HCT116 (cell line): ENCODE data around the gene ATXN2. TPM values are rescaled to one million over a fixed set of nuclear protein-coding genes. Genes with fewer than 3 reads are reported as not detected.

Source experiments
- ATAC-seq: fragments of 200-7000 bp; cut with Tn5 transposase; 2 replicates; pipeline ENCODE4 v1.9.1; 2020; ENCODE audit warnings: mild to moderate bottlenecking, moderate library complexity
- BruUV-seq: library from RNA; stranded (reverse); fragments of 400-500 nt; replicated peaks from 2 replicates; lab custom pipeline; 2021; lab: Mats Ljungman, UMichigan
- CTCF ChIA-PET: fragments of 300-600 bp; sonication (Branson Sonifier 250); formaldehyde crosslinking; loops from one replicate; lab custom pipeline; 2021; ENCODE audit warnings: antibody characterized with exemption; lab: Charles Lee
- POLR2A ChIA-PET: fragments of 300-600, 350-600 bp; sonication (Branson Sonifier 250); formaldehyde crosslinking; loops from one replicate; lab custom pipeline; 2021; ENCODE audit warnings: antibody characterized with exemption; lab: Charles Lee
- RAD21 ChIA-PET, 2 experiments: fragments of 300-600 bp; sonication (Branson Sonifier 250); formaldehyde crosslinking; loops; one replicate each; lab custom pipeline; 2023; ENCODE audit warnings: low total read pairs in 2 of 2; ENCODE audit not compliant: uncharacterized antibody in 2 of 2, unreplicated experiment in 2 of 2, low non-redundant PET in 1 of 2; lab: Charles Lee
- DNase-seq: peaks from one replicate; pipeline ENCODE4 v3.0.0-alpha.2; 2010; ENCODE audit warnings: low read depth, low spot score
- H2AFZ ChIP-seq: fragments of 200-600 bp; shearing (Covaris generic), sonication (generic); 2 replicates; pipeline ENCODE4 v1.6.1; 2017; ENCODE audit warnings: low read depth, mixed run types, mixed read lengths, antibody characterized with exemption, low read length; ENCODE audit not compliant: poor library complexity, severe bottlenecking
- H3K27ac ChIP-seq: 2 replicates; pipeline ENCODE4 v1.5.1; 2012; ENCODE audit warnings: low read depth, low read length
- H3K27me3 ChIP-seq: fragments of 200-600 bp; sonication (generic); 2 replicates; pipeline ENCODE4 v1.6.1; 2016; ENCODE audit warnings: mixed run types, low read length, mixed read lengths; ENCODE audit not compliant: insufficient read depth
- H3K36me3 ChIP-seq, 2 experiments: fragments of 200-500 bp in 1 of 2; fragments of 200-600 bp in 1 of 2; sonication (Bioruptor generic) in 1 of 2; sonication (generic) in 1 of 2; 2 replicates each; pipeline versions ENCODE4 v1.5.1 to v1.6.1; 2014 to 2016; ENCODE audit warnings: low read length in 2 of 2, inconsistent platforms in 1 of 2, mixed read lengths in 1 of 2, mixed run types in 1 of 2; ENCODE audit not compliant: insufficient read depth in 2 of 2, control insufficient read depth in 1 of 2
- H3K4me1 ChIP-seq, 2 experiments: fragments of 200-600 bp in 1 of 2; sonication (generic) in 1 of 2; 2 replicates each; pipeline versions ENCODE4 v1.5.1 to v1.6.1; 2012 to 2017; ENCODE audit warnings: low read length in 2 of 2, inconsistent platforms in 1 of 2, mild to moderate bottlenecking in 1 of 2, mixed read lengths in 1 of 2, mixed run types in 1 of 2, moderate library complexity in 1 of 2; ENCODE audit not compliant: insufficient read depth in 2 of 2, control insufficient read depth in 1 of 2
- H3K4me2 ChIP-seq: fragments of 200-600 bp; sonication (generic); 2 replicates; pipeline ENCODE4 v1.6.1; 2017; ENCODE audit warnings: mixed run types, low read length, mixed read lengths
- H3K4me3 ChIP-seq, 2 experiments: fragments of 200-600 bp in 1 of 2; sonication (generic) in 1 of 2; replicated peaks in 1 of 2; 2 replicates each; pipeline ENCODE4 v1.5.1; 2011 to 2016; ENCODE audit warnings: low read length in 2 of 2, control low read depth in 1 of 2, low read depth in 1 of 2, mild to moderate bottlenecking in 1 of 2, mixed read lengths in 1 of 2, mixed run types in 1 of 2
- H3K79me2 ChIP-seq: fragments of 200-600 bp; sonication (generic); 2 replicates; pipeline ENCODE4 v1.6.1; 2017; ENCODE audit warnings: mild to moderate bottlenecking, mixed run types, low read length, moderate library complexity, mixed read lengths; ENCODE audit not compliant: insufficient read depth
- H3K9ac ChIP-seq: fragments of 200-600 bp; sonication (generic); 2 replicates; pipeline ENCODE4 v1.6.1; 2016; ENCODE audit warnings: low read length, mixed read lengths
- H3K9me2 ChIP-seq: fragments of 200-600 bp; sonication (generic), shearing (Covaris generic); 2 replicates; pipeline ENCODE4 v1.6.1; 2017; ENCODE audit warnings: mixed run types, mild to moderate bottlenecking, moderate library complexity; ENCODE audit not compliant: insufficient read depth
- H3K9me3 ChIP-seq, 2 experiments: fragments of 200-500 bp in 1 of 2; fragments of 200-600 bp in 1 of 2; sonication (Bioruptor generic) in 1 of 2; sonication (generic) in 1 of 2; 2 replicates each; pipeline ENCODE4 v1.6.1; 2014 to 2017; ENCODE audit warnings: low read length in 2 of 2, mixed read lengths in 2 of 2, inconsistent platforms in 1 of 2, low read depth in 1 of 2, mild to moderate bottlenecking in 1 of 2, mixed run types in 1 of 2, moderate library complexity in 1 of 2; ENCODE audit not compliant: control insufficient read depth in 1 of 2, insufficient read depth in 1 of 2
- H4K20me1 ChIP-seq: fragments of 200-600 bp; sonication (generic), shearing (Covaris generic); 2 replicates; pipeline ENCODE4 v1.6.1; 2017; ENCODE audit warnings: mixed run types, mild to moderate bottlenecking, moderate library complexity; ENCODE audit not compliant: insufficient read depth
- CEBPB ChIP-seq: IDR thresholded peaks from 2 replicates; pipeline ENCODE4 v1.6.1; 2012; ENCODE audit warnings: low read depth
- FOSL1 ChIP-seq: IDR thresholded peaks from 2 replicates; pipeline ENCODE4 v1.6.1; 2012; ENCODE audit warnings: low read depth
- JUND ChIP-seq: IDR thresholded peaks from 2 replicates; pipeline ENCODE4 v1.6.1; 2012
- SP1 ChIP-seq: IDR thresholded peaks from 2 replicates; pipeline ENCODE4 v1.6.1; 2012; ENCODE audit warnings: low read depth
- YY1 ChIP-seq: IDR thresholded peaks from 2 replicates; pipeline ENCODE4 v1.6.1; 2011; ENCODE audit warnings: low read length, low read depth, moderate library complexity, mild to moderate bottlenecking; ENCODE audit not compliant: insufficient replicate concordance; ENCODE audit errors: extremely low read depth
- ZNF274 ChIP-seq: fragments of 200-500 bp; sonication (Bioruptor generic); IDR thresholded peaks from 2 replicates; pipeline ENCODE4 v1.6.1; 2014; ENCODE audit warnings: mild to moderate bottlenecking, low read depth, low read length, inconsistent platforms
- intact Hi-C: fragments of 100-400 bp; cut with micrococcal nuclease; formaldehyde crosslinking; loops from 2 replicates; pipeline ENCODE4 v1.10.0; 2022
- total RNA-seq: library from RNA; stranded (reverse); gene quantifications from one replicate; pipeline ENCODE4 v1.2.1, GENCODE V29; 2021; ENCODE audit not compliant: unreplicated experiment
- TF ChIP-seq, protein P1 (sequence below): IDR thresholded peaks from 2 replicates; pipeline ENCODE4 v1.6.1; 2012; ENCODE audit warnings: low read depth

Gene ATXN2
- total RNA-seq, 1 experiment from 2014 or later, result 72.7 TPM

- TF ChIP-seq, protein P1, sequence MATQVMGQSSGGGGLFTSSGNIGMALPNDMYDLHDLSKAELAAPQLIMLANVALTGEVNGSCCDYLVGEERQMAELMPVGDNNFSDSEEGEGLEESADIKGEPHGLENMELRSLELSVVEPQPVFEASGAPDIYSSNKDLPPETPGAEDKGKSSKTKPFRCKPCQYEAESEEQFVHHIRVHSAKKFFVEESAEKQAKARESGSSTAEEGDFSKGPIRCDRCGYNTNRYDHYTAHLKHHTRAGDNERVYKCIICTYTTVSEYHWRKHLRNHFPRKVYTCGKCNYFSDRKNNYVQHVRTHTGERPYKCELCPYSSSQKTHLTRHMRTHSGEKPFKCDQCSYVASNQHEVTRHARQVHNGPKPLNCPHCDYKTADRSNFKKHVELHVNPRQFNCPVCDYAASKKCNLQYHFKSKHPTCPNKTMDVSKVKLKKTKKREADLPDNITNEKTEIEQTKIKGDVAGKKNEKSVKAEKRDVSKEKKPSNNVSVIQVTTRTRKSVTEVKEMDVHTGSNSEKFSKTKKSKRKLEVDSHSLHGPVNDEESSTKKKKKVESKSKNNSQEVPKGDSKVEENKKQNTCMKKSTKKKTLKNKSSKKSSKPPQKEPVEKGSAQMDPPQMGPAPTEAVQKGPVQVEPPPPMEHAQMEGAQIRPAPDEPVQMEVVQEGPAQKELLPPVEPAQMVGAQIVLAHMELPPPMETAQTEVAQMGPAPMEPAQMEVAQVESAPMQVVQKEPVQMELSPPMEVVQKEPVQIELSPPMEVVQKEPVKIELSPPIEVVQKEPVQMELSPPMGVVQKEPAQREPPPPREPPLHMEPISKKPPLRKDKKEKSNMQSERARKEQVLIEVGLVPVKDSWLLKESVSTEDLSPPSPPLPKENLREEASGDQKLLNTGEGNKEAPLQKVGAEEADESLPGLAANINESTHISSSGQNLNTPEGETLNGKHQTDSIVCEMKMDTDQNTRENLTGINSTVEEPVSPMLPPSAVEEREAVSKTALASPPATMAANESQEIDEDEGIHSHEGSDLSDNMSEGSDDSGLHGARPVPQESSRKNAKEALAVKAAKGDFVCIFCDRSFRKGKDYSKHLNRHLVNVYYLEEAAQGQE, result no peak
Measured at GRCh38 chr12:111448846-111449790, 150.0 kb downstream of the ATXN2 start (continued).

- no TSS peak for BruUV-seq
- RAD21 ChIA-PET, result no interaction called here
- DNase-seq (no peak), ATAC-seq (no peak)
- no peak overlapping the region for H3K4me3 ChIP-seq
- H3K4me1 ChIP-seq, result no peaks in the 10 kb centered on the region
- no peaks in the 10 kb centered on the region for H3K27me3 ChIP-seq
- H2AFZ ChIP-seq, result no peak overlapping the region
- no peaks in the 10 kb centered on the region for H3K79me2 ChIP-seq
- H3K27ac ChIP-seq, result no peak overlapping the region
- peaks cover 33 to 36% of the 10 kb centered on the region in 2 experiments; a peak in 3 of 4 replicates for H3K36me3 ChIP-seq
- TF ChIP-seq YY1 (no peak), FOSL1 (no peak), CEBPB (no peak), SP1 (no peak), ZNF274 (no peak), JUND (no peak)
- intact Hi-C loops, result no loop called here
- H3K4me2 ChIP-seq, result no peak overlapping the region
- H3K9me2 ChIP-seq, result no peaks in the 10 kb centered on the region
- H3K9ac ChIP-seq, result no peak overlapping the region
- no peaks in the 10 kb centered on the region for H3K9me3 ChIP-seq
- H4K20me1 ChIP-seq, result no peaks in the 10 kb centered on the region; the same call in 1 of the 2 replicates
- CTCF ChIA-PET, result no interaction called here
- POLR2A ChIA-PET, result interaction anchor here (1.0 kb wide), 1 partner anchor 10 kb away, joined by 3 read pairs; no protein-coding TSS in a partner anchor
Measured at GRCh38 chr12:111448266-111448830, 150.8 kb downstream of the ATXN2 start.
